Activated naive CD8-positive, alpha-beta T cell (primary cell): ENCODE results near the gene GPC6.

Source experiments
- H3K27ac Mint-ChIP-seq: one replicate; pipeline ENCODE4 v1.8.0; 2021; ENCODE audit warnings: mixed read lengths
- H3K27me3 Mint-ChIP-seq: one replicate; pipeline ENCODE4 v1.8.0; 2021; ENCODE audit warnings: mixed read lengths
- H3K36me3 Mint-ChIP-seq: one replicate; pipeline ENCODE4 v1.8.0; 2021; ENCODE audit warnings: mixed read lengths
- H3K4me1 Mint-ChIP-seq: one replicate; pipeline ENCODE4 v1.8.0; 2021; ENCODE audit warnings: low read depth, mixed read lengths
- H3K4me3 Mint-ChIP-seq: one replicate; pipeline ENCODE4 v1.8.0; 2021; ENCODE audit warnings: mild to moderate bottlenecking, mixed read lengths
- H3K9me3 Mint-ChIP-seq: one replicate; pipeline ENCODE4 v1.8.0; 2021; ENCODE audit warnings: low read depth, mixed read lengths

Gene GPC6

DNA sequence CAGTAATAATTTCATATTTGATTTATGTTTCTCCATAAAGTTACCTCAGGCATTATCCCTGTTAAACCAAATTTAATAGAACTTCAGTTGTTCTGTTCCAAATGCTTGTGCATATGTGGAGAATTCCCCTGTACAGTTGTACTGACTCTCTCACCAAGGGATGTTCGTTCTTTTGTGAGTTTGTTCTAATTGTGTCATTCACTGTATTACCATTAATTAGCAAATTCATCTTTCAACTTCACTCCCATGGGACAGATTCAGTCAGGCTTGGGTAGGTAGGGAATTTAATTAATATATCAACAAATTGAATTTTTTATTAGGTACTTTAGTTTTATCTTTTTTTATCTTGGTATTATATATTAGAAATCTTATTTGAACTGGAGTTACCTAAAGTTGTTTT is 987.5 kb downstream of the GPC6 start:
- Mint-ChIP-seq H3K4me3 (no peak overlapping the region), H3K4me1 (peaks cover 2% of the 10 kb centered on the region), H3K27me3 (no peaks in the 10 kb centered on the region), H3K27ac (no peak overlapping the region), H3K9me3 (no peaks in the 10 kb centered on the region), H3K36me3 (no peaks in the 10 kb centered on the region)

DNA sequence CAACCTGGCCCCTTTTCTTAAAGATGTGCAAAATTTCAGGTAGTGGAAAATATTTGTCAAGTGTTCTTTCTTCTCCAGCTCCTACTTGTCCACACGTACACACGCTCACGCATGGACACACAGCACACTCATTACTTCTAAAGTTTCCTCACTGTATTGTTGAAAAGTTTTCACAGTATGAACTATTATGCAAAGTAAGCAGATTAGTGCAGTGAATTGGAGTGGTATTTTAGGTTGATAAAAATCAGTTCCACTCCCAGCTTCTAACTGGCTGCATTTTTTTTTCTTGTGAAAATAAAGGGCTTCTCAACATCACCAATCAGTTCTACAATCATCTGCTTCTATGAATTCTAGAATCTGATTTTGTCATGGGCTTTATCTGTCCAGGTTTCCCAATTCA is 988.4 kb downstream of the GPC6 start:
- Mint-ChIP-seq H3K36me3 (peaks cover 2% of the 10 kb centered on the region), H3K9me3 (no peaks in the 10 kb centered on the region), H3K27ac (no peak overlapping the region), H3K4me3 (no peak overlapping the region), H3K27me3 (no peaks in the 10 kb centered on the region), H3K4me1 (peaks cover 2% of the 10 kb centered on the region)

DNA sequence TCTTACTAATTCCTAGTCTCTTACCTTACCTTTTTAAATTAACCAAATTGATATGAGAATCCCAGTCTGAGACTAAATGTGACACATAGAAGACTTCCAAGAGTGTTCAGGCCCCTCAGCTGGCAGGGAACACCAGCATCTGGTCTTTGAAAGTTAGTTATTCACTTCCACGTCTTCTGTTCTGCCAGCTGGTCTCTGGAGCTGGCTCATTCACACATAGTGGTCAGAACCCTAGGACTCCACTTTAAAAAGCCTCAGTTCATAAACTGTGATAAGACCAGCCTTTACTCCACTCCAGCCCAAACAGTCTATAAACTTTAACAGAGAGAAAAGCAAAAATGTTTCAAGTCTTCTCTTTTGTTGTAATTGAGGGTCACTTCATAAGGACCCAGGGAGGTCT is 989.9 kb downstream of the GPC6 start:
- no peaks in the 10 kb centered on the region for H3K9me3 Mint-ChIP-seq
- no peak overlapping the region for H3K4me3 Mint-ChIP-seq
- peaks cover 4% of the 10 kb centered on the region for H3K36me3 Mint-ChIP-seq
- H3K27me3 Mint-ChIP-seq = no peaks in the 10 kb centered on the region
- H3K27ac Mint-ChIP-seq = no peak overlapping the region
- no peaks in the 10 kb centered on the region for H3K4me1 Mint-ChIP-seq

DNA sequence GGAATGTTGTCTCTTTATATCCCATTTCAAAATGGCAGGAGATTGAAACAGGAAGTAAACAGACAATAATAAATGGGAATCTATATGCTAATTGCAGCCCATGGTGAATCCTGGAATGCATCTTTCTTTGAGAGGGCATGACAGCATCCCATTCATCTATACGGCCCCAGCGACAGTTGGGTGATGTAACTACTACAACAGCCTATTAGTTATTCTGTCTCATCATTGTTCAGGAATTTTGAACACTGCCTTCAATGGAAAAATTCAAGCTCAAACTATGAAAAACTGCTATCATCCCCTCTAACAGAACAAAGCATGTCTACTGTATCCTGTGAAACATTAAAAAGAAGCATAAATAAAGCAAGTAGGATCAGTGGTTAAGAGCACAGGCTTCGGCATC is 990.8 kb downstream of the GPC6 start:
- Mint-ChIP-seq H3K4me3 (no peak overlapping the region), H3K36me3 (peaks cover 4% of the 10 kb centered on the region), H3K4me1 (no peaks in the 10 kb centered on the region), H3K27ac (no peak overlapping the region), H3K27me3 (no peaks in the 10 kb centered on the region), H3K9me3 (no peaks in the 10 kb centered on the region)

DNA sequence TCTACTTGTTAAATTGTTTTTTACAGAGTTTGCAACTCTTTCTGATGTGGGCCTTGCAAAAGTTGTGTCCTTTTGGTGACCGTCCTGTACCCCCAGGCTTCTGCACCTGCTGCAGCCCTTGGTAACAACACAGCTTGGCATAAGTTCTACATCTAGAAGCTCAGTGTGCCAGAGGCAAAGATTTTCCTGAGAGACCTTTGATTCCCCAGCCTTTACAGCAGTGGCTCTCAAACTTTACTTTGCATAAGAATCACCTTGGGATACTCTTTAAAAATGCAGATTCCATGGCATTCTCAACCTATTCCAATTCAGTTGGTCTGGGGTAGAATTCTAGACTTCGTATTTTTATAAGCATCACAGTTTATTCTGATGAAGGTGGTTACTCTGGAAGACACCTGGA is 991.9 kb downstream of the GPC6 start:
- Mint-ChIP-seq H3K27me3 (no peaks in the 10 kb centered on the region), H3K4me1 (no peaks in the 10 kb centered on the region), H3K36me3 (peaks cover 4% of the 10 kb centered on the region), H3K9me3 (no peaks in the 10 kb centered on the region), H3K27ac (no peak overlapping the region), H3K4me3 (no peak overlapping the region)

DNA sequence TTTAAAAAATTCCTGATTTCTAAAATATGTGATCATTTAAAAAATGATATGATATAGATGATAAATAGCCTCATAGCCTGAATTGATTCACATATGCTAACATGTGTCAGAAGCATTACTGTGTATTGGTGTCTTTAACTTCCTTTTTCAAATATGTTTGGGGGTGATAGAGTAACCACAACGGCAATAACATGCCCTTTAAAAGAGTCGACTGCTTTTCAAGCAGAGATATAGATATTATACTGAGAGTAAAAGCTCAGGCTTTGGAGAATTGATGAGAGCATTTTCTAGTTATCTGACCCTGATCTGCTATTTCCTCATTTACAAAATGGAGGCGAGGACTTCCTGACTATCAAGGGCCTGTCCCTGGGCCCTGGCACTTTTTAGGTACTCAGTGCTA is 992.3 kb downstream of the GPC6 start:
- no peak overlapping the region for H3K4me3 Mint-ChIP-seq
- no peaks in the 10 kb centered on the region for H3K27me3 Mint-ChIP-seq
- H3K4me1 Mint-ChIP-seq = no peaks in the 10 kb centered on the region
- no peak overlapping the region for H3K27ac Mint-ChIP-seq
- H3K9me3 Mint-ChIP-seq = no peaks in the 10 kb centered on the region
- peaks cover 4% of the 10 kb centered on the region for H3K36me3 Mint-ChIP-seq

DNA sequence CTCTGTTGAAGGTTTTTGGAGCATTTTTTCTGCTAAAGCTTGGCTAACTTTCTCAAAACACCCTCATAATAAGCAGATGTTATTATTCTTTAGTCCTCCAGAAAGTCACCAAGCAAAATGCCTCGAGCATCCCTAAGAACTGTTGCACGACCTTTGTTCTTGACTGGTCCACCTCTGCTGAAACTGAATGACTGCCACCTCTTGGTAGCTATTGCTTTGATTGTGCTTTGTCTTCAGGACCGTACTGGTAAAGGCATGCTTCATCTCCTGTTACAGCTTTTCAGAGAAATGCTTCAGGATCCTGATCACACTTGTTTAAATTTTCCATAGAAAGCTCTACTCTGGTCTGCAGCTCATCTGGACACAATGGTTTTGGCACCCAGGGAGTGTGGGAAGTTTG is 998.1 kb downstream of the GPC6 start:
- no peaks in the 10 kb centered on the region for H3K9me3 Mint-ChIP-seq
- H3K4me1 Mint-ChIP-seq = no peaks in the 10 kb centered on the region
- peaks cover 2% of the 10 kb centered on the region for H3K36me3 Mint-ChIP-seq
- no peak overlapping the region for H3K27ac Mint-ChIP-seq
- H3K4me3 Mint-ChIP-seq = no peak overlapping the region
- H3K27me3 Mint-ChIP-seq = no peaks in the 10 kb centered on the region

DNA sequence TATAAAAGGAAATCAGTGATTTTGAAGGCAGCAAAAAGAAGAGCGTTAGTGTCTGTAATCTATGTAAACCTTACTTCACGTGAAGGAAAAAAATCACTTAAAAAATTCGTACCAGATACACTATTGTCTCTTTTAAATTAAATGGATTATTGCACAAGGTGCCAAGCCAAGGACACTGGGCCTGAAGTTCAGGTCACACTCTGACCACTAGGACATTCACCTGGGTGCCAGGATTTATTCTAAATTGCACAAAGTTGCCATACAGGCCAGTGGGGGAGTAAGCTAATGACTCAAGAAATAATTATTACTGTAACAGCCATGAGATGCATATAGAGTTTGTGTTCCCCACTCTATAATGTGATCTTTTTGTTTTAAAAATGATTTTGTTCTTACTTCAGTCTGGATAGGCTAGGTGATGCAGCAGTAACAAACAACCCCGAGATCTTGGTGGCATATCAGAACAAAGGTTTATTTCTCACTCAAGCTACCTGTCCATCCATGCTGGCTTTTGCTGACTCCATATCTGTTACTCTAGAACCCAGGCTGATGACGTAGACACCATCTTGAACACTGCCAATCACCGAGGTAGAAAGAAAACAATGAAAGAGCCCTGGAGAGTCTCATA is 1000.8 kb downstream of the GPC6 start:
- Mint-ChIP-seq H3K27ac (no peak overlapping the region), H3K4me1 (no peaks in the 10 kb centered on the region), H3K4me3 (no peak overlapping the region), H3K36me3 (no peaks in the 10 kb centered on the region), H3K9me3 (no peaks in the 10 kb centered on the region), H3K27me3 (no peaks in the 10 kb centered on the region)

DNA sequence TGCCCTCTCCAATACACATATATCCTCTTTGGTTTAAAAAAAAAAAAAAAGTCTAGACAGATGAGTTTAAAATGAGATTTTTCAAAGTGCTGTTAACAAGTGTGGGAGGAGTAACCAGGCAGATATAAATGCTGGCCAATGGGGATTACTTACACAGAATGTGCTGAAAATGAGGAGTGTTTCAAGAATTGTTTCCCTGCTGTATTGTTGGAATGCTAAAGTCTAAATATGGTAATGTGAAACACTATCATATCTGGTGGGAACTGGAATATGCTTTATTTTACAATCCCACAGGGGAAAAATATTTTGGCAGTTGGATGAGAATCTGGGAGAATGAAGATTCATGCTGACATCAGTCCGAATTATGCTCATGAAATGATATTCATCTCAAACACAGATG is 1002.2 kb downstream of the GPC6 start:
- no peaks in the 10 kb centered on the region for H3K4me1 Mint-ChIP-seq
- H3K27me3 Mint-ChIP-seq = no peaks in the 10 kb centered on the region
- no peak overlapping the region for H3K27ac Mint-ChIP-seq
- no peaks in the 10 kb centered on the region for H3K9me3 Mint-ChIP-seq
- H3K36me3 Mint-ChIP-seq = no peaks in the 10 kb centered on the region
- no peak overlapping the region for H3K4me3 Mint-ChIP-seq

DNA sequence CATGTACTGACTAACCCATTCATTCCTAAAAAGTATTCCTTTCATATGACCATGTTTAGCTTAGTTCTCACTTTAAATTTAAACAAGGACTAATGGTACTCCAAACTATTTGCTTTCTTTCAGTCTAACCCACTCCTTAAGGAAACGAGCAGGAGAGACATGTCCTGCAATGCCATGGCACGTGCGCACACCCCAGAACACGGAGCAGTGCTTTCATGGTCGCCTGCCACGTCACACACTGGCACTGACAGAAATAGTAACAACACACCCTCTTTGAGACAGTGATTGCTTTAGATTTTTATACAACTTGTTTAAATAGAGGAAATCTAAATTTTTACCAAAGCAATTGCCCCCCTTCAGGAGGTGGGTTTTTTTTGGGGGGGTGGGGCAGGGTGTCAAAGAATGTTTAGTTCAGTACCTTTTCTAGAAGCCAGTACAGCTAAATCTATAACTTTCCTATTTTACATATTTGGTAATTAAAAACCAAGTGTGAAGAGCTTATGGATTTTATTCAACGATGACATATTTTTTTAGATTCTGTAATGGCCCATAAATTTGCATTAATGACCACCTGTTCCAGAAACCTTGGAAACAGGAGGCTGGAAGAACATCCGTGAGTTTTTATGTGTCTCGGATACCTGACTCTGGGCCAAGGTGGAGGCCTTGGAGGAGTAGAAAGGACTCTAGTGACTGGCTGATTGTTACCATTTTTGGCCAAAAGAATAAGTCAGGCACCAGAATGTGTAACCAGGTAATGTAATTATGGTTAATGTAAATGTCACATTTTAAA is 1005.7 kb downstream of the GPC6 start:
- Mint-ChIP-seq H3K4me1 (peaks cover 15% of the 10 kb centered on the region), H3K27me3 (no peaks in the 10 kb centered on the region), H3K36me3 (no peaks in the 10 kb centered on the region), H3K4me3 (no peak overlapping the region), H3K27ac (no peak overlapping the region), H3K9me3 (no peaks in the 10 kb centered on the region)

DNA sequence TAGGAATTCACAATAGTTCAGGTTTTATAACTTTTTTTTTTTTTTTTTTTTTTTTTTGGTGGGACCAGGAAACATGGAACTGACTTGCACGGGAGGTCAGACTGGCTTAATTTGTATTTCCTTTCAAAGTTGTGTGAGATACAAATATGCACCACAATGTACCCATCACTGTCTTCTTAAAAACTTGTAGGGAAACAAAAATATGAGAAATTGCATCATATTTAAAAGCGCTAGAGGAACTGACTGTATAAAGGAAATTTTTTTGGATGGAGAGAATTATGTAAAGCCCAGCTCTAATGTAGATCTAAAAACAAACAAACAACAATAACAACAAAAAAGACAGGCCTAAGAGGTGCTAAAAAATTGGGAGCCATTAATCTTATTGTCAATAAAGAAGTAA is 1006.3 kb downstream of the GPC6 start:
- H3K4me1 Mint-ChIP-seq = peaks cover 21% of the 10 kb centered on the region

DNA sequence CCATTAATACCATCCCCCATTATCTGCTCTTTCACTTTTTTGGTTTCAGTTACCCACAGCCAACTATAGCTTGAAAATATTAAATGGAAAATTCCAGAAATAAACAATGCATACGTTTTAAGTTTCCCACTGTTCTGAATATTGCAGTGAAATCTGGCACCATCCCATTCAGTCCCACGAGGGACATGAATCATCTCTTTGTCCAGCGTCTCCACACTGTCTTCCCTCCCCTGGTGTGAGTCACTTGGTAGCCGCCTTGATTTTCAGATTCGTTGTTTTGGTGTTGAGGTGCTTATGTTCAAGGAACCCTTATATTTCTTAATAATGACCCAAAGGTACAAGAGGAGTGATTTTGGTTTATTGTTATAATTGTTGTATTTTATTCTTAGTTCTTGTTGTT is 1006.8 kb downstream of the GPC6 start:
- Mint-ChIP-seq H3K27me3 (no peaks in the 10 kb centered on the region), H3K36me3 (no peaks in the 10 kb centered on the region), H3K4me3 (no peak overlapping the region), H3K27ac (no peak overlapping the region), H3K4me1 (peaks cover 25% of the 10 kb centered on the region), H3K9me3 (no peaks in the 10 kb centered on the region)

More for the DNA sequence above, 1006.3 kb downstream of the GPC6 start:
- Mint-ChIP-seq H3K9me3 (no peaks in the 10 kb centered on the region), H3K36me3 (no peaks in the 10 kb centered on the region), H3K4me3 (no peak overlapping the region), H3K27ac (no peak overlapping the region), H3K27me3 (no peaks in the 10 kb centered on the region)

DNA sequence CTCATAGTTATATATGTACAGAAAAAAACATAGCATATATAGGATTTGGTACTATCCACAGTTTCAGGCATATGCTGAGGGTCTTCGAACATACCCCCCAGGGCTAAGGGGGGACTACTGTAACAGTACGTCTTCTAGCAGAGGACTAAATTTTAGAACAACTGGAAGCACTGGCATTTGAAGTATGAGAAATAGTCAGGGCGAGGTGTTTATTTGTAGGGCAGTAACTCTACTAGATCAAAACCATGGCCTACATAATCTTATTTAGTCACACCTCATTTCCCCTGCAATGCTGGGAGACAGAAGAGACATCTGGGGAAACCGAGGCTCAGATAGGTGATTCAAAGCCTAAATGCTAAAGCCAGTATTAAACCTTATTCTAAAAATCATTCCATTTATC is 1007.2 kb downstream of the GPC6 start:
- Mint-ChIP-seq H3K27ac (no peak overlapping the region), H3K9me3 (no peaks in the 10 kb centered on the region), H3K27me3 (no peaks in the 10 kb centered on the region), H3K36me3 (no peaks in the 10 kb centered on the region), H3K4me1 (peaks cover 30% of the 10 kb centered on the region), H3K4me3 (no peak overlapping the region)

DNA sequence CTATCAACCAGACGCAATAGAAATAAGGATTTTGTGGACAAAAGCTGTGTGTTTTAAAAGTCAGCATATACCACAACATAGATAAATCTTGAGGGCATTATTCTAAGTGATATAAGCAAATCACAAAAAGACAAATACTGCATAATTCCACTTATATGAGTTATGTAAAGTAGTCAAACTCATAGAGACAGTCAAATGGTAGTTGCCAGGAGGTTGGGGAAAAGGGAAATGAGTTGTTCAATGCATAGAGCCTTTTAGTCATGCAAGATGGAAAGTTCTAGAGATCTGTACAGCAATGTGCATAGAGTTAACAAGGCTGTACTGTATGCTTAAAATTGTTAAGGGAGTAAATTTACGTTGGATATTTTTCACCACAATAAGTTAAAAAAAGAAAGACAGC is 1008.1 kb downstream of the GPC6 start:
- no peaks in the 10 kb centered on the region for H3K9me3 Mint-ChIP-seq
- no peaks in the 10 kb centered on the region for H3K36me3 Mint-ChIP-seq
- H3K27ac Mint-ChIP-seq = no peak overlapping the region
- no peak overlapping the region for H3K4me3 Mint-ChIP-seq
- H3K27me3 Mint-ChIP-seq = no peaks in the 10 kb centered on the region
- H3K4me1 Mint-ChIP-seq = peaks cover 39% of the 10 kb centered on the region

DNA sequence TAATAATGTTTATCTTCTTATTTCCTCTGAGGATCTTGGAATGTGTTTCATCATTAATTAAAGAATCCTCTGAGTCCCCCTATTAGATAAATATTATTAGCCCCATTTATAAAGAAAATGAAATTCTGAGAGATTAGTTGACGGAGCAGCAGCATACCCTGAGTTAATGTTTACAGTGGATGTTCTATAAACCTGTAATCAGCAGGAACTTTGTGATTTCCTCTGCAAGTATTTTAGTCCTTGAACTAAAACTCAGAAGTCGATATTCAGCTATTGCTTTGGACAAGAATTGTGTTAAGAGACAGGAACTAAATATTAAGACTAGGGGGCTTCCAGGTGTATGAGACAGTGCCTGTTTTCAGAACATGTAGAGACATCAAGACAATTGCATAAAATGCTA is 1009.5 kb downstream of the GPC6 start:
- no peaks in the 10 kb centered on the region for H3K9me3 Mint-ChIP-seq
- H3K4me3 Mint-ChIP-seq = peak overlapping the region; percentile 17

DNA sequence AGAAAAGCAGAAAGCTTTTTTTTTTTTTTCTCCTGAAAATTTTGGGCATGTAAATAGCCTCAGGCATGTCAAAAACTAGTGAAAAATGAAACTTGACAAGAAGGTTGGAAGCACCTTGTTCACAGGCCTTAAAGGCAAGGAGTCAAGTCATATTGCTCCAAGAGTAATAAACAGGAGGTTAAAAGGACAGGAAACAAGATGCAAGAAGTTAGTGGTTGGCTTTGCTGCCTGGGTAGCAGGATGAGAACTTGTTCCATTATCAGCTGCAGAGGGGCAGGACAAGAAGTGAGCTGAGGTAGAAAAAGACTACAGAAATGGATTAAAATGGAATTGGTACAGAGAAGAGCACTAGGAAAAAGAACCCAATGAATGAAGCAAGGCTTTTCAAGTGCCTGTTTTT is 1010.3 kb downstream of the GPC6 start:
- Mint-ChIP-seq H3K4me1 (peaks cover 43% of the 10 kb centered on the region), H3K27me3 (no peaks in the 10 kb centered on the region), H3K36me3 (no peaks in the 10 kb centered on the region), H3K9me3 (no peaks in the 10 kb centered on the region), H3K4me3 (peak overlapping the region; percentile 17), H3K27ac (peak overlapping the region; percentile 46)

More for the DNA sequence above, 1009.5 kb downstream of the GPC6 start:
- Mint-ChIP-seq H3K27ac (peak overlapping the region; percentile 17), H3K36me3 (no peaks in the 10 kb centered on the region), H3K4me1 (peaks cover 43% of the 10 kb centered on the region), H3K27me3 (no peaks in the 10 kb centered on the region)
